Prostate gland (tissue), 2 donors: Measurements from ENCODE around the gene ADARB2. TPM values are rescaled to one million over a fixed set of nuclear protein-coding genes. Genes with fewer than 3 reads are reported as not detected.
A peak's percentile ranks its signal among the peaks of the same experiment; 100 is the strongest.

Experiments used
- DNase-seq: peaks from one replicate; pipeline ENCODE4 v3.0.0-alpha.2; 2019; ENCODE audit warnings: low spot score
- H3K27ac ChIP-seq, 2 donors: fragments of 200-600 bp; sonication (generic); 2 replicates each; pipeline ENCODE4 v1.5.1; 2017 to 2019
- H3K27me3 ChIP-seq: fragments of 200-600 bp; sonication (generic); replicated peaks from 2 replicates; pipeline ENCODE4 v1.5.1; 2019; ENCODE audit not compliant: insufficient read depth
- H3K36me3 ChIP-seq, 2 donors: fragments of 200-600 bp; sonication (generic); 1 replicate in 1 of 2; 2 replicates in 1 of 2; pipeline versions ENCODE4 v1.5.1 to v1.8.1; 2017 to 2019
- H3K4me1 ChIP-seq: fragments of 200-600 bp; sonication (generic); replicated peaks from 2 replicates; pipeline ENCODE4 v1.5.1; 2019
- H3K4me3 ChIP-seq, 2 donors: fragments of 200-600 bp; sonication (generic); 2 replicates each; pipeline ENCODE4 v1.5.1; 2017 to 2019
- H3K9me3 ChIP-seq: fragments of 200-600 bp; sonication (generic); 2 replicates; pipeline ENCODE4 v1.5.1; 2017
- POLR2A ChIP-seq: fragments of 450-650 bp; IDR thresholded peaks from one replicate; pipeline ENCODE4 v1.6.1; 2016; ENCODE audit warnings: antibody characterized with exemption, mild to moderate bottlenecking
- POLR2AphosphoS5 ChIP-seq: sonication (generic); formaldehyde crosslinking; IDR thresholded peaks from one replicate; pipeline ENCODE4 v1.6.1; 2017; ENCODE audit warnings: antibody characterized with exemption
- WGBS: methylation state at CpG from one replicate; pipeline ENCODE4 v1.1.5; 2018; 5-methylcytosine and 5-hydroxymethylcytosine counted together
- intact Hi-C: fragments of 100-400 bp; cut with DNase I; formaldehyde crosslinking; loops from one replicate; pipeline ENCODE4 v1.14.2; 2022
- total RNA-seq, 2 donors: library from RNA; depleted of rRNA; stranded (reverse); fragments of >200 nt; gene quantifications; one replicate each; pipeline ENCODE4 v1.1.0, GENCODE V29; 2016
- TF ChIP-seq, protein P1 (sequence below), 4 experiments: fragments of 200-600 bp in 2 of 4; fragments of 450-650 bp in 2 of 4; sonication (generic) in 2 of 4; IDR thresholded peaks; 1 replicate in 3 of 4; 2 replicates in 1 of 4; pipeline ENCODE4 v1.5.1; 2016 to 2019; ENCODE audit warnings: antibody characterized with exemption in 4 of 4, mild to moderate bottlenecking in 2 of 4, moderate library complexity in 2 of 4

ADARB2 gene
- total RNA-seq, 2 donors from 2014 or later, result 0.36 to 10.5 TPM

DNA sequence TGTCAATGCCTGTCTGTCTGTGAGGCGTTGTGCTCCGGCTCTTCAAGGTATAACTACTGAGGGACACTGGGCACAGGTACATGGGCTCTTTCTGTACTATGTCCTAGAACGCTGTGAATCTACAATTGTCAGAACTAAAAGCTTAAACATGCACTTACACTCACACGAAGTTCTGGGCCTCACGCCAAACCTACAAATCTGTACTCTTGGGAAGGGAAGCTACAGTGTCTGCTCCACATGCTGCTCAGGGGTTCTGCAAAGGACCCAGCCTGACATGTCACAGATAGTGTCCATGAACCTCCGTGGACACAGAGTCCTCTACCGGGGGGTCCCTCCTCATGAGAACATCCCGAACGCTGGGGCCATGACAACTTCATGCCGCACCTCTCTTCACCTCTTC is 412.4 kb downstream of the ADARB2 start:
- Histone ChIP-seq H3K4me3 (no peak overlapping the region), H3K9me3 (no peaks in the 10 kb centered on the region), H3K4me1 (no peaks in the 10 kb centered on the region), H3K36me3 (no peaks in the 10 kb centered on the region), H3K27me3 (no peaks in the 10 kb centered on the region), H3K27ac (no peak overlapping the region)
- WGBS, result 54% methylated on average over 10 of the region's 10 CpGs
- TF ChIP-seq, protein P1, sequence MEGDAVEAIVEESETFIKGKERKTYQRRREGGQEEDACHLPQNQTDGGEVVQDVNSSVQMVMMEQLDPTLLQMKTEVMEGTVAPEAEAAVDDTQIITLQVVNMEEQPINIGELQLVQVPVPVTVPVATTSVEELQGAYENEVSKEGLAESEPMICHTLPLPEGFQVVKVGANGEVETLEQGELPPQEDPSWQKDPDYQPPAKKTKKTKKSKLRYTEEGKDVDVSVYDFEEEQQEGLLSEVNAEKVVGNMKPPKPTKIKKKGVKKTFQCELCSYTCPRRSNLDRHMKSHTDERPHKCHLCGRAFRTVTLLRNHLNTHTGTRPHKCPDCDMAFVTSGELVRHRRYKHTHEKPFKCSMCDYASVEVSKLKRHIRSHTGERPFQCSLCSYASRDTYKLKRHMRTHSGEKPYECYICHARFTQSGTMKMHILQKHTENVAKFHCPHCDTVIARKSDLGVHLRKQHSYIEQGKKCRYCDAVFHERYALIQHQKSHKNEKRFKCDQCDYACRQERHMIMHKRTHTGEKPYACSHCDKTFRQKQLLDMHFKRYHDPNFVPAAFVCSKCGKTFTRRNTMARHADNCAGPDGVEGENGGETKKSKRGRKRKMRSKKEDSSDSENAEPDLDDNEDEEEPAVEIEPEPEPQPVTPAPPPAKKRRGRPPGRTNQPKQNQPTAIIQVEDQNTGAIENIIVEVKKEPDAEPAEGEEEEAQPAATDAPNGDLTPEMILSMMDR (IDR thresholded peaks at IDR 0.05), result no peak
- no peak for TF ChIP-seq POLR2A
- TF ChIP-seq POLR2AphosphoS5, result no peak
- no peak for DNase-seq
- intact Hi-C loops, result no loop called here

DNA sequence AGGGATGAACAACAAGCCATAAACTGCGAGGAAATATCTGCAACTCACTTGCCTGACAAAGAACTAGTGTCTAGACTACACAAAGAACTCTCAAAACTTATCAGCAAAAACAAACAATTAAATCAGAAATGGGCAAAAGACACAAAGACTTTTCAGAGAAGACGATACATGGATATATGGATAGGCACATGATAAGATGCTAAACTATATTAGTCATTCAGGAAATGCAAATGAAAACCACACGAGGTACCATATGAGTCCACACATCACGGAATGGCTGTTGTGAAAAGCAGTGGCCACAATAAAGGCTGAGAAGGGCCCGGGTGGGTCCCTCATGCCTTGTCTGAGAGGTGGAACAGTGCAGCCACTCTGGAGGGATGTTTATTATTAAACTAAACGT is 413.4 kb downstream of the ADARB2 start:
- Histone ChIP-seq H3K4me1 (no peaks in the 10 kb centered on the region), H3K4me3 (no peak overlapping the region), H3K9me3 (no peaks in the 10 kb centered on the region), H3K27ac (no peak overlapping the region), H3K36me3 (no peaks in the 10 kb centered on the region), H3K27me3 (no peaks in the 10 kb centered on the region)
- no peak for TF ChIP-seq POLR2AphosphoS5
- TF ChIP-seq, protein P1 (IDR thresholded peaks at IDR 0.05), result no peak
- WGBS, result 44% methylated on average over 6 of the region's 6 CpGs
- intact Hi-C loops, result no loop called here
- no peak for DNase-seq

DNA sequence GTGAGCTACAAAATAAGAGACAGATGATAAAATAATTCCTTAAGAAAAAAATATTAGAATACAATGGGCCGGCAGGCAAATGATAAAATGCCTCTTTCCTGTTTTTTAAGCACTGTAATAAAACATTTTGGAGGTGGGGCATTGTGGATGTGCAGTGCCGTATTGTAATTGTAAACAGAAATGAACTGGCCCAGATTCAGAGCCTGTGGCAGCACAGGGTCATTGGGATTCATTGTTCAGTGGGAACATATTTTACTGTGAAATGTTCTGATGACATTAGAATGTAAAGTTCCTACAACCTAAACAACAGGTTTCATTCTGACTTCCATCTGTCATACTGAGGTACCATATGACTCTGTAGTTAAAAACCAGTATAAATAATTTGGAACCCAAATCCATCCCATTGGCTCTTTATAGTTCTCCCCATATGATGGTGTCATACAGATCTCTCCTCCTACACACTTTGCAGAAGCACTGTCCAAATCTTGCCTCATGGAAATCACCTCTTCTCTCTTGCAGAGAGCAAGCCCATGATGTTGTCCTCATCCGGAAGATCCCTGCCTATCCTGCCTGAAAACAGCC is 416.5 kb downstream of the ADARB2 start:
- no peak overlapping the region for H3K4me3 ChIP-seq
- intact Hi-C loops, result no loop called here
- TF ChIP-seq POLR2A, result no peak
- TF ChIP-seq POLR2AphosphoS5, result peak; percentile 63
- TF ChIP-seq, protein P1 (IDR thresholded peaks at IDR 0.05), result no peak
- WGBS, result 43% methylated on average over 3 of the region's 3 CpGs
- H3K4me1 ChIP-seq, result no peaks in the 10 kb centered on the region
- no peaks in the 10 kb centered on the region for H3K27me3 ChIP-seq
- peak overlapping the region in 1 of 2 donors; percentile 35 for H3K27ac ChIP-seq
- H3K36me3 ChIP-seq, result no peaks in the 10 kb centered on the region
- H3K9me3 ChIP-seq, result no peaks in the 10 kb centered on the region
- peak; percentile 33 for DNase-seq

DNA sequence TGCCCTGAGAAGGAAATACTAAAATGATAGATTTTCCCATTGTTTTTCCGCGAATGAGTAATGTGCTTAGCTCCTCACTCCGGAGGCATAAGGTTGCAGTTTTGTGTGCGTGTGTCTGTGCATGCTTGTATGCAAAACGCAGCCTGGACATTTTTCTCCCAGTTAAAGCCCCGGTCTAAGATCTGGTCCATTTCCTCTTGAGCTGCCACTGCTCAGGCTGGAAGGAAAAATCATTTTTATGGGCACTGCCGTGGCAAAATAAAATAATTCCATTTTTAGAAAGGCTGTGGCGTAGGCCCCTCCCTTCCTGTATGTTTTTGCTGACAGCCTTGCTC is 420.5 kb downstream of the ADARB2 start:
- TF ChIP-seq, protein P1 (IDR thresholded peaks at IDR 0.05), result no peak
- TF ChIP-seq POLR2AphosphoS5 (no peak), POLR2A (no peak)
- H3K4me3 ChIP-seq, result no peak overlapping the region
- no peaks in the 10 kb centered on the region for H3K36me3 ChIP-seq
- no peaks in the 10 kb centered on the region for H3K4me1 ChIP-seq
- no peak for DNase-seq
- no peaks in the 10 kb centered on the region for H3K27me3 ChIP-seq
- H3K27ac ChIP-seq, result no peak overlapping the region
- 44% methylated on average over 8 of the region's 8 CpGs for WGBS
- H3K9me3 ChIP-seq, result no peaks in the 10 kb centered on the region
- intact Hi-C loops, result no loop called here

DNA sequence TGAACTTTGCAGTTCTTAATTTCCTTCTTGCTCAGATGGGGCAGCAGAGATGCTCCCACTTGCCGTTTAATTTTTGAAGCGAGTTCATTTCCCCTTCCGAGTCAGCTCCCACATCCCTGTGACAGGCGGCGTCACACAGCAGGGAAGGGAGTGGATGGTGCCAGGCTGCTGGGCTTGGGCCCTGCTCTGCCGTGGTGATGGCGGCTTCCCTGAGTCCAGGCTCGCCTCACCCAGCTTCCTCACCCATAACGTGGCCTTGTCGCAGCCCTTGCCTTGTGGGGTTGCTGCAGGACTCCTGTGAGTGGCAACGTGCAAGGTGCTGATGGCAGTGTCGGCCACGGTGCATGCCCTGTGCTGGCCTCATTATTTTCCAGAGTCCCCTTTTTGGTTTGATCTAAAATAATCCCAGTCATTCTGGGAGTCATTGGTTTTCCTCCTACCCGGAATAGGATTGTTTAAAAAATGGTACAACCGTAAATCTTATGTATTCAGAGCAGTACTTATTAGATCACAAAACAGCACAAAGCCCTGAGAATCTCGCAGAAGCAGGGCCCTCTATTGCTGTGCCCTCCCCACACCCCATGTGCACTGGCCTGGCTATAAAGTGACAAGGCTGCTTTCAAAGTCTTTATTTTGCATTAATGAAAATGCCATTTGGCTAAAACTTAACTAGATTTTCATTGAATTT is 421.1 kb downstream of the ADARB2 start:
- Histone ChIP-seq H3K4me3 (no peak overlapping the region), H3K9me3 (no peaks in the 10 kb centered on the region), H3K4me1 (no peaks in the 10 kb centered on the region), H3K27ac (no peak overlapping the region), H3K27me3 (no peaks in the 10 kb centered on the region), H3K36me3 (no peaks in the 10 kb centered on the region)
- DNase-seq, result no peak
- WGBS, result 74% methylated on average over 16 of the region's 16 CpGs
- TF ChIP-seq POLR2AphosphoS5 (no peak), POLR2A (no peak)
- TF ChIP-seq, protein P1 (IDR thresholded peaks at IDR 0.05), result no peak
- intact Hi-C loops, result no loop called here
